Measurements from ENCODE around the gene EDN3. TPM values are rescaled to one million over a fixed set of nuclear protein-coding genes. Genes with fewer than 3 reads are reported as not detected.

Gene EDN3
- total RNA-seq, 1 experiment from 2014 or later: not detected

DNA sequence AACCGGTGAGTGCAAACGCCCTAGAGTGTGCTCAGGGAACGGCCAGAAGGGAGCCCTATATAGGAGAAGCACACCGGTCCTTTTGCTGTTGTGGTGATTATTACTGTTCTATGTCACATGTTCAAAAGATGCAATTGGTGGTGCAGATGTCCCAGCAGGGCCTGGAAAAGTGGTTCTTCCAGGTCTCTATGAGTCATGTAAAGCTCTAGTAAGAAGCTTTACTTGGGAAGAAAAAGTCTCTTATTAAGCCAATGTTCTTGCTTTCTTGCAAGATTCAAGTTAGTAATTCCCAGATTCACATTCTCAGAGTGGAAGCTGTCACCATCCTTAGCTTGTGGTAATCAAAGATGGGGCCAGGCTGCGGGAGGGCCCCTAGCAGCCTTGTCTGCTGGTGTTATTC is 23.3 kb downstream of the EDN3 start:
- H3F3A ChIP-seq (ENCODE audit: insufficient read depth, low read depth): no peaks in the 10 kb centered on the region
- no peak overlapping the region for H3K4me3 ChIP-seq
- no peaks in the 10 kb centered on the region for H4K20me1 ChIP-seq (ENCODE audit: insufficient read depth)
- ChIA-PET CTCF (no interaction called here), POLR2A (ENCODE audit: unreplicated experiment) (no interaction called here)
- H2AFZ ChIP-seq: no peak overlapping the region
- H3K79me2 ChIP-seq (ENCODE audit: low read depth): no peaks in the 10 kb centered on the region
- TF ChIP-seq, protein P1, sequence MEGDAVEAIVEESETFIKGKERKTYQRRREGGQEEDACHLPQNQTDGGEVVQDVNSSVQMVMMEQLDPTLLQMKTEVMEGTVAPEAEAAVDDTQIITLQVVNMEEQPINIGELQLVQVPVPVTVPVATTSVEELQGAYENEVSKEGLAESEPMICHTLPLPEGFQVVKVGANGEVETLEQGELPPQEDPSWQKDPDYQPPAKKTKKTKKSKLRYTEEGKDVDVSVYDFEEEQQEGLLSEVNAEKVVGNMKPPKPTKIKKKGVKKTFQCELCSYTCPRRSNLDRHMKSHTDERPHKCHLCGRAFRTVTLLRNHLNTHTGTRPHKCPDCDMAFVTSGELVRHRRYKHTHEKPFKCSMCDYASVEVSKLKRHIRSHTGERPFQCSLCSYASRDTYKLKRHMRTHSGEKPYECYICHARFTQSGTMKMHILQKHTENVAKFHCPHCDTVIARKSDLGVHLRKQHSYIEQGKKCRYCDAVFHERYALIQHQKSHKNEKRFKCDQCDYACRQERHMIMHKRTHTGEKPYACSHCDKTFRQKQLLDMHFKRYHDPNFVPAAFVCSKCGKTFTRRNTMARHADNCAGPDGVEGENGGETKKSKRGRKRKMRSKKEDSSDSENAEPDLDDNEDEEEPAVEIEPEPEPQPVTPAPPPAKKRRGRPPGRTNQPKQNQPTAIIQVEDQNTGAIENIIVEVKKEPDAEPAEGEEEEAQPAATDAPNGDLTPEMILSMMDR (conservative IDR thresholded peaks at IDR 0.05): no peak
- TF ChIP-seq EZH2 (IDR thresholded peaks at IDR 0.05; ENCODE audit: low read depth): no peak
- BruUV-seq (replicated peaks): no TSS peak
- H3K36me3 ChIP-seq (ENCODE audit: low read depth): no peaks in the 10 kb centered on the region
- no peaks in the 10 kb centered on the region for H3K4me1 ChIP-seq (replicated peaks; ENCODE audit: insufficient read depth)
- H3K9me3 ChIP-seq (ENCODE audit: insufficient read depth, low read depth): no peaks in the 10 kb centered on the region
- DNase-seq: no peak
- no peaks in the 10 kb centered on the region for H3K9me2 ChIP-seq (ENCODE audit: insufficient read depth)
- no peak overlapping the region for H3K4me2 ChIP-seq
- H3K27me3 ChIP-seq (ENCODE audit: insufficient read depth, low read depth): peaks cover 97% of the 10 kb centered on the region
- intact Hi-C loops (cut with micrococcal nuclease; ENCODE audit: unreplicated experiment): no loop called here
- no peak overlapping the region for H3K27ac ChIP-seq

DNA sequence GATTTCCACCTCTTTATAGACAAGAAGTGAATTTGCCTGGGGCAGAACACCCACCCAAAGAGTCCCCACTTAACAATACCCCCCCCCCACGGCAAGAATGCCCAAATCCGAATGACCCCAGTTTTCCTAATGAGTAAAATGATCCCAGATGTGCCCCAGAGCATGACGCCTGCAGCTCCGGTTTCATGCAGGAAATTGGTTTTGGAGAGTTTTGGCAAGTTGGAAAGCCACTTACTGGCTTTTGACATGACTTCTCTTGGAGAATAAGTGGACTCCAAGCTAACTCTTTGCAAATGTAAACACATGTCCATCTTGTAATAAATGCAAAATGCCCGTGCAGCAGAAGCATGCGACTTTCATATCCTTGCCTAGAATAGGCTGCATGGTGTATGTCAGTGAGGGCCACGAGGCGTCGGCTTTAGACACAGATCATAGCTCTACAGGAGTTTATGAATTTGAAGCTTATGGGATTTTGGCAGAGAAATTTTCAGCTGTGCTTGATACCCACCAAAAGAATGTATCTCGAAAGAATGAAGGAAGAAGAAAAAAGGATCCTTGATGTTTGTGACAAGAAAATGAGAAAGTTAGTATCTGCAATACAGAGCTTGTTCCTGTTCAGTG is 24.2 kb downstream of the EDN3 start:
- no peak; the same call in 1 of the 2 replicates for TF ChIP-seq EZH2 (IDR thresholded peaks at IDR 0.05; ENCODE audit: low read depth)
- TF ChIP-seq, protein P1 (conservative IDR thresholded peaks at IDR 0.05): no peak
- H3K9me2 ChIP-seq (ENCODE audit: insufficient read depth): no peaks in the 10 kb centered on the region
- H3K9me3 ChIP-seq (ENCODE audit: insufficient read depth, low read depth): no peaks in the 10 kb centered on the region
- peaks cover 97% of the 10 kb centered on the region for H3K27me3 ChIP-seq (ENCODE audit: insufficient read depth, low read depth)
- no peaks in the 10 kb centered on the region for H3K4me1 ChIP-seq (replicated peaks; ENCODE audit: insufficient read depth)
- no peak overlapping the region for H3K27ac ChIP-seq
- H4K20me1 ChIP-seq (ENCODE audit: insufficient read depth): no peaks in the 10 kb centered on the region
- no peak for DNase-seq
- intact Hi-C loops (cut with micrococcal nuclease; ENCODE audit: unreplicated experiment): no loop called here
- no peaks in the 10 kb centered on the region for H3K36me3 ChIP-seq (ENCODE audit: low read depth)
- BruUV-seq (replicated peaks): no TSS peak
- H3K79me2 ChIP-seq (ENCODE audit: low read depth): no peaks in the 10 kb centered on the region
- POLR2A ChIA-PET (ENCODE audit: unreplicated experiment): no interaction called here
- CTCF ChIA-PET: no interaction called here
- H3K4me2 ChIP-seq: no peak overlapping the region
- H2AFZ ChIP-seq: no peak overlapping the region
- H3F3A ChIP-seq (ENCODE audit: insufficient read depth, low read depth): no peaks in the 10 kb centered on the region
- H3K4me3 ChIP-seq: no peak overlapping the region

DNA sequence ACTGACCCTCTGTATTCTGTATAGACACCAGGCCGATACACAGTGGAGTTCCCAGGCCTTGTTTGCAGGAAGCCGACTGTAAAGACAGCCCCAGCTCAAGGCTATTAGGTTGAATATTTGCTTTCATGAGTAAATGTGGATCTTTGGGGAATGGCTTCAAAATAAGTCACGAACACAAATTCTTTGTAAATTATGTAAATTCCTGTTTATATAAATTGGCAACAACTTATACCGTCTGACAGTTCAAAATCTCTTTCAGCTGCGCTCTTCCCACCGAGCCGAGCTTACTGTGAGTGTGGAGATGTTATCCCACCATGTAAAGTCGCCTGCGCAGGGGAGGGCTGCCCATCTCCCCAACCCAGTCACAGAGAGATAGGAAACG is 24.7 kb downstream of the EDN3 start:
- ChIA-PET POLR2A (ENCODE audit: unreplicated experiment) (no interaction called here), CTCF (no interaction called here)
- no peaks in the 10 kb centered on the region for H3K9me2 ChIP-seq (ENCODE audit: insufficient read depth)
- DNase-seq: no peak
- no peaks in the 10 kb centered on the region for H3K79me2 ChIP-seq (ENCODE audit: low read depth)
- TF ChIP-seq, protein P1 (conservative IDR thresholded peaks at IDR 0.05): no peak
- no peak for TF ChIP-seq EZH2 (IDR thresholded peaks at IDR 0.05; ENCODE audit: low read depth)
- no peak overlapping the region for H3K27ac ChIP-seq
- no peaks in the 10 kb centered on the region for H3F3A ChIP-seq (ENCODE audit: insufficient read depth, low read depth)
- H3K4me1 ChIP-seq (replicated peaks; ENCODE audit: insufficient read depth): no peaks in the 10 kb centered on the region
- no peak overlapping the region for H2AFZ ChIP-seq
- H3K27me3 ChIP-seq (ENCODE audit: insufficient read depth, low read depth): peaks cover 97% of the 10 kb centered on the region
- no peaks in the 10 kb centered on the region for H4K20me1 ChIP-seq (ENCODE audit: insufficient read depth)
- no peaks in the 10 kb centered on the region for H3K36me3 ChIP-seq (ENCODE audit: low read depth)
- H3K4me2 ChIP-seq: no peak overlapping the region
- no peak overlapping the region for H3K4me3 ChIP-seq
- no TSS peak for BruUV-seq (replicated peaks)
- H3K9me3 ChIP-seq (ENCODE audit: insufficient read depth, low read depth): no peaks in the 10 kb centered on the region
- intact Hi-C loops (cut with micrococcal nuclease; ENCODE audit: unreplicated experiment): no loop called here

Measured in PC-9 (cell line).